CMK (cell line): ENCODE data around the gene TRPM4.
"Not testable (repeated sequence)": the region's sequence is repeated elsewhere in the genome, so short reads cannot be mapped to it uniquely, and the experiment has no call there.

ENCODE experiments used
- DNase-seq: peaks from one replicate; pipeline ENCODE4 v3.0.0-alpha.2; 2010; ENCODE audit warnings: low read depth

TRPM4 gene

GRCh38 chr19:49127225-49127624, 30.4 kb upstream of the TRPM4 start:
- not testable (repeated sequence) for DNase-seq

GRCh38 chr19:49127674-49128544, 29.7 kb upstream of the TRPM4 start:
- peak; percentile 95 for DNase-seq

DNA sequence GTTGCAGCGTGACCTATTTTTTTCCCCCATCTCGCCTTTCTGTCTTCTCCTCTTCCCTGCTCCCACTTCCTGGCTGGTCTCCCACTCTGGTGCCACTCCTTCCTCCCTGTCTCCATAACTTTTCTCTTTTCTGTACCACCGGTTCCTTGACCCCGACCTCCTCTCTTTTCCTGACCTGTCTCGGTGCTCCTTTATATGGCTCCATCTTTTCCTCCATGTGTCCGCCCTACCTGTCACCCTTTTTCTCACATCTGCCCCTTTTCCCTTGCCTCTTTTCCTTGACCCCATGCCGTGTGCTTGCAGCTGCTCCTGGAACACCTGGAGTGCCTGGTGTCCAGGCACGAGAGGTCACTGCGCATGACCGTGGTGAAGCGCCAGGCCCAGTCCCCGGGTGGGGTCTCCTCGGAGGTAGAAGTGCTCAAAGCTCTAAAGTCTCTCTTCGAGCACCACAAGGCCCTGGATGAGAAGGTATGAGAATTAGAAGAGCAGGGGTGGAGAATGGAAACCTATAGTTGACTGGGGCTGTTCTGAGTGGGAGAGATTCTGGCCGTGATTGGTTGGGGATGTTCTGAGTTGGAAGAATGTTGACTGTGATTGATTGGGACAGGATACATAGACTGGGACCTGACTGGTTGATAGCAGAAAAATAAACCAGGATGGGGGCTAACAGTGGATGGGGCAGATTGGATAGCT, 28.9 kb upstream of the TRPM4 start:
- no peak for DNase-seq

GRCh38 chr19:49129238-49129583, 28.4 kb upstream of the TRPM4 start:
- DNase-seq: no peak

- DNase-seq: no peak
Measured at GRCh38 chr19:49130325-49130724, 27.3 kb upstream of the TRPM4 start.

GRCh38 chr19:49132974-49133609, 24.5 kb upstream of the TRPM4 start:
- DNase-seq: no peak

DNA sequence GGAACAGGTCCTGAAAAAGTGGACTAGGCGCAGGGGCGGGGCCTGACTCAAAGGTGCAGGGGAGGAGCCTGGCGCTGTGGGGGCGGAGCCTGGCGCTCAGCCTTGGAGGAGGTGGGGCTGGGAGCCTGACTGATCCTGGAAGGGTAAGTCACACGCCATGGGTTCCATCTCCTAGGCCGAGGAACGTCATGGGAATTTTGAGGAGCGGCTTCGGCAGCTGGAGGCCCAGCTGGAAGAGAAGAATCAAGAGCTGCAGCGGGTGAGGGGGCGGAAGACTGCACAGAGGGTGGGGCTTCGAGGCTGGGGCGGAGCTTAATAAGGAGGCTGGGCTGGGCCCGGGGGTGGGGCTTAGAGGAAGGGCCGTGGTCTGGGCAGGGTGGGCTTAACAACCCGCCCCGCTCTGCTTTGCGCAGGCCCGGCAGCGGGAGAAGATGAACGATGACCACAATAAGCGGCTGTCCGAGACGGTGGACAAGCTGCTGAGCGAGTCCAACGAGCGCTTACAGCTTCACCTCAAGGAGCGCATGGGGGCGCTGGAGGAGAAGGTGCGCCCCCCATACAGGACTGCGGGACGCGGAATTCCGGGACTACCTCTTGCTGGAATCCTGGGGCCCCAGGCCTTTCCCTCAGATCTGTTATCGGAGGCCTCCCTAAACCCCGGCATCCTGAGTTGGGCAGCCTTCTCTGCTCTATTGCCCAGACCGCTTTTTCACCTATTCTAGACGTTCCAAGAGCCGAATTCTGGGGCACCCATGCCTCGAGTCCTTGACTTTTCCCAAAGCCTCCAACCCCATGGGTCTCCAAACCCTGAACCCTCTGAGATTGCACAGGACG, 23.8 kb upstream of the TRPM4 start:
- no peak for DNase-seq

- DNase-seq: no peak
Measured at GRCh38 chr19:49135686-49136085, 21.9 kb upstream of the TRPM4 start.

DNA sequence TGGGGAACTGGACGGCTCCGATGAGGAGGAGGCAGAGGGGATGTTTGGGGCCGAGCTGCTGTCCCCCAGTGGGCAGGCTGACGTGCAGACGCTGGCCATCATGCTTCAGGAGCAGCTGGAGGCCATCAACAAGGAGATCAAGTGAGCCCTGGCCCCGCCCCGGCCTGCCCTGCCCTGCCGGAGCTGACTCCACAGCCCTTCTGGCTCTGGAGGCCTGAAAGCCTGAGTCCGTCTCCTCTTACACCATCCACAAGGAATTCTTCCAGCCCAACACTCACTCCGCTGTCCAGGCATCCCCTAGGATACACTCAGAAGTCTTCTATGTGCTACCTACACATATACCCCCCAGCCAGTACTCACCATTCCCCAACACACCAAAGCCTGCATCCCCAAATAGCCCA, 20.8 kb upstream of the TRPM4 start:
- DNase-seq: no peak

DNA sequence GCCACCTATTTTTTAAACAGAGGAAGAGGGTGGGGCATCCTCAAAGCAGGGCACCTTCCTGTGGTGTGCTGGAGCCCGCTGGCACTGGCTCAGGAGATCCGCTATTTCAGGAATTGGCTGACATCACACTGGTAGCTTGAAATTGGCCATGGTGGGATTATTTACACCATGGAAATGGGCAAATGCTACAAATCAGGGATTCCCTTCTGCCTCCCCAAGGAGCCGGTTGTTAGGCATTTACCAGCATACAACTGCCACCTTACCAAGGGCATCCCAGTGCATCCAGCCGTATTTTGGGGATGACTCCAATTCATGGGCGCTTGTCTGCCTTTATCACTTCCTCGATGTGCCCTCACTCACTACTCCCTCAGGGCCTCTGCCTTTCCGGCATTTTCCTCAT, 16.6 kb upstream of the TRPM4 start:
- DNase-seq: no peak

GRCh38 chr19:49141352-49141751, 16.2 kb upstream of the TRPM4 start:
- no peak for DNase-seq

- no peak for DNase-seq
Measured at GRCh38 chr19:49142866-49143335, 14.7 kb upstream of the TRPM4 start.

DNA sequence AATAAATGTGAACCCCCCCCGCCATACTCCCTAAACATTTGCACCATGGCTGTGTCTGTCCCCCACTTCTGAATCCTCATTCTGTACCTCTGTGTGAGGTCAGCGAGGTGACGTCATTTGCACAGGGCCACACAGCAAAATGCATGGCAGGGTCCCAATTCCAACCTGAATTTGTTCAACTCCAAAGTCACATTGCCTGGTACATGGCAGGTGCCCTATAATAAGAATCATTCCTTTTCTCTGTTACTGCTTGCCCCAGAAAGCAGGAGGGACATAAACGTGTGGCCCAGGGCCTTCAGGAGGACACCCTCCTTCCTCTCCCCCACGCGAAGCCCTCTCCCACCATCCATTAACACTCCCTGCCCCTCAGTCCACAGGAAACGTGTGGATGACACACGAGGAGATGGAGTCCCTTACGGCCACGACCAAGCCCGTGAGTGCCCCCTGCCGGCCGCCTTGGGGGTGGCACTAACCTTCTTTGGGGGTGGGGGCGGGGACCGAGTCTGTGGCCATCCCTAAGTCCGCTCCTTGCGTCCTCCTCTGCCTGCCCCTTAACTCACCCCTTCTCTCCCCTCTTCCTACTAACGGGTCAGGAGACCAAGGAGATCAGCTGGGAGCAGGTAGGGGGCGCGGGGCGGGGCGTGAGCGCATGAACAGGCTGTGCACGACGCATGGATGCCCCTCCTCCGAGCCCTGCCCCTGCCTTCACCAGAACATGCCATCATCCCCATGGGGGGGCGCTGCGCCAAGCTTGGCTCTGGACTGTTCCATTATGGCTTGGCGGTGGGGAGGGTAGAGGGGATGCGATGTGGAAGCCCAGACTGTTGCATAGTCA, 11.8 kb upstream of the TRPM4 start:
- DNase-seq: peak; percentile 70

- not testable (repeated sequence) for DNase-seq
Measured at GRCh38 chr19:49146408-49146770, 11.2 kb upstream of the TRPM4 start.

DNA sequence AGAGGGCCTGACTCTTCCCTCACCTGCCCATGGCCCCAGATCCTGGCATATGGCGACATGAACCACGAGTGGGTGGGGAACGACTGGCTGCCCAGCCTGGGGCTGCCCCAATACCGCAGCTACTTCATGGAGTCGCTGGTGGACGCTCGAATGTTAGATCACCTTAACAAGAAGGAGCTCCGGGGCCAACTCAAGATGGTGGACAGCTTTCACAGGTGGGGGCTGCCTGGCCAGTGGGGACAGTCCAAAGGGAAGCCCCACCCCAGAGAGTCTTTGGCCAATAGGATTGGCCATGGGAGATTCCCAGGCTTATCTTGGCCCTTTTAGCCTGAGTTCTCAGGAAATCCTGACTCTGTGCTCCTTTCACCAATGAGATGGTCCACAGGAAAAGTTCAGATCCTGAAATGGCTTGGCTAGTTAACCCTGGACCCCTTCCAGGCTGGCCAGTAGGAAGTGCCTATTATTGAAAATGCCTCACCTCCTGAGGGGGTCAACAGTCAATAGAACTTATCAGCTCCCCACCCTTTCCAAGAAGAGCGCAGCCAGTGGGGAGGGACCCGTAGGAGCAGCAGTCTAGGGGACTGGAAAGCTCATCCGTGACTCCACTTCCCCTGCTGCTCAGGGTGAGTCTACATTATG, 9.4 kb upstream of the TRPM4 start:
- DNase-seq: no peak

- DNase-seq: peak; percentile 95
Measured at GRCh38 chr19:49148784-49149651, 8.6 kb upstream of the TRPM4 start.

GRCh38 chr19:49149652-49150105, 7.9 kb upstream of the TRPM4 start:
- DNase-seq: peak; percentile 71

DNA sequence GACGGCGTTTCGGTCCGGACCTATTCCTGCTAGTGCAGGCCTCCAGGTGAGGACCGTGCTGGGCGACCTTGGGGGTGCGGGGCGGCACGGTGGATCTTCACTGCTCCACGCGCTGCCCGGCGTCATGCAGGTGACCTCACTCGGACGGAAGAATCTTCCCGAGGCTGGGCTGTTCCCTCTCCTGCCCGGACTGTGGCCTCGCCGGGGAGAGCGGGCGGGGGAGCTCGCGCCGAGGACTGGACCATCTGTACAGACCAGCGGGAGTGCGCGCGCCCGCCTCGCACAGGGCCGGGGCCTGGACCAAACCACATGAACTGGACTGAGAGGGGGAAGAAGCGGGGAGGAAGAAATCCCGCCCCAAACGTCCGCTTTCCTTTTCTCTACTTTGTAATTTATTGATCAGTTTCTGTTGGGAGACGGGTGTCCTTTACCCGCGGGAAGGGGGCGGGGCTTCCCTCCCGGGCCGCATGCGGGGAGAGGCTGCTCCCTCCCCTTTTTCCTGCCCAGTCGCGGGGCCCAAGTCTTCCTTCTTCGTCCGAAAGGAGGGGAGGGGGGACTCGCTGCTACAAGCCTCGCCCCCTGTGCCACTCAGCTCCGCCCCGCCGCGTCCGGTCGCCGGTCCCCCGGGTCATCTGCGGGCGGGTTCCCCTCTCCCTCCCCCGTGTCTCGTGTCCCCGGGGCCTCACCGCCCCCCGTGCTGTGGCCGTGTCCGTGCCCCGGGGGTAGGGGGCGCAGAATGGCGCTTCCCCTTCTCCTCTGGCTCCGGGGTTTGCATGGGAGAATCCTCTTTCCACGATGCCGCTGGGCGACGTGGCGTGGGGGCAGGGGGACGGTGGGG, 7.3 kb upstream of the TRPM4 start:
- peak; percentile 91 for DNase-seq

DNA sequence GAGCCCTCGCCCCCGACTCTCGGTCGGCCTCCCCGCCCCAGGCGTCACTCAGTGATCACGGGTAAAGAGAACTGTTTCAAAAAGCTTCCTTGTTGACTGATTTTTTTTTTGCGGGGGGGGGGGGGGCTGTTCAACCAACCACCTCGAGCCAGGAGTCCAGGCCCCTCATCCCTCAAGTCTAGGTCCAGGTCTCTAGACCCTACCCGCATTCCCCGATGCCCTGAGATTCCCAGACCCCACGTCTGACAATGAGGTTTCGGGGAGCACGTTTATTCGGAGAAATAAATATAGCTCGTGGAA, 6.7 kb upstream of the TRPM4 start:
- DNase-seq: no peak
